Smooth muscle cell (in vitro differentiated cells): Measurements from ENCODE around the gene RBMS3. TPM values are rescaled to one million over a fixed set of nuclear protein-coding genes. Genes with fewer than 3 reads are reported as not detected.
"Not testable (repeated sequence)": the region's sequence is repeated elsewhere in the genome, so short reads cannot be mapped to it uniquely, and the experiment has no call there.

Experiments
- DNase-seq: peaks from one replicate; lab custom pipeline; 2025; ENCODE audit not compliant: unreplicated experiment; lab: John Stamatoyannopoulos, UW
- H2AFZ ChIP-seq: fragments of 200-600 bp; sonication (generic); 2 replicates; pipeline ENCODE4 v1.6.0; 2016; ENCODE audit warnings: antibody characterized with exemption, low read depth, mild to moderate bottlenecking
- H3F3A ChIP-seq: fragments of 200-600 bp; sonication (generic); 2 replicates; pipeline ENCODE4 v1.6.0; 2017; ENCODE audit warnings: antibody characterized with exemption, low read depth
- H3K27ac ChIP-seq: fragments of 200-600 bp; sonication (generic); 2 replicates; pipeline ENCODE4 v1.5.1; 2016; ENCODE audit warnings: low read depth, mild to moderate bottlenecking
- H3K27me3 ChIP-seq: fragments of 200-600 bp; sonication (generic); 2 replicates; pipeline ENCODE4 v1.6.1; 2016; ENCODE audit warnings: low read depth, mild to moderate bottlenecking
- H3K36me3 ChIP-seq: fragments of 200-600 bp; sonication (generic); 2 replicates; pipeline ENCODE4 v1.5.1; 2016; ENCODE audit warnings: low read depth
- H3K4me1 ChIP-seq: fragments of 200-600 bp; sonication (generic); 2 replicates; pipeline ENCODE4 v1.5.1; 2016; ENCODE audit warnings: low read depth
- H3K4me2 ChIP-seq: fragments of 200-600 bp; sonication (generic); 2 replicates; pipeline ENCODE4 v1.6.0; 2016; ENCODE audit warnings: mild to moderate bottlenecking
- H3K4me3 ChIP-seq: fragments of 200-600 bp; sonication (generic); 2 replicates; pipeline ENCODE4 v1.5.1; 2016; ENCODE audit warnings: mild to moderate bottlenecking
- H3K79me2 ChIP-seq: fragments of 200-600 bp; sonication (generic); 2 replicates; pipeline ENCODE4 v1.6.0; 2016; ENCODE audit warnings: low read depth, mild to moderate bottlenecking
- H3K9ac ChIP-seq: fragments of 200-600 bp; sonication (generic); 2 replicates; pipeline ENCODE4 v1.6.0; 2016; ENCODE audit warnings: low read depth
- H3K9me3 ChIP-seq: fragments of 200-600 bp; sonication (generic); replicated peaks from 2 replicates; pipeline ENCODE4 v1.5.1; 2016; ENCODE audit warnings: low read depth
- H4K20me1 ChIP-seq: fragments of 200-600 bp; sonication (generic); 2 replicates; pipeline ENCODE4 v1.6.0; 2016; ENCODE audit warnings: low read depth
- CTCF ChIP-seq: fragments of 200-600 bp; sonication (generic); IDR thresholded peaks from 2 replicates; pipeline ENCODE4 v1.5.1; 2017; ENCODE audit warnings: borderline replicate concordance, mild to moderate bottlenecking, antibody characterized with exemption; ENCODE audit not compliant: insufficient read depth, poor library complexity, severe bottlenecking
- WGBS: methylation state at CpG from one replicate; pipeline ENCODE4 v1.1.7; 2016; ENCODE audit warnings: low lambda C conversion rate; 5-methylcytosine and 5-hydroxymethylcytosine counted together
- polyA plus RNA-seq: library from polyadenylated mRNA; unstranded; fragments of >200 nt; fragmentation: Nextera tagmentation; extraction: Ambion mirVana; gene quantifications from 2 replicates; pipeline ENCODE4 v1.2.1, GENCODE V29; 2016
- total RNA-seq: library from RNA; depleted of rRNA; stranded (reverse); fragments of >200 nt; gene quantifications from 2 replicates; pipeline ENCODE4 v1.2.3, GENCODE V29; 2014

Gene RBMS3
- total and polyA plus RNA-seq, 2 experiments from 2014 or later: 42.9 to 50.6 TPM

- Histone ChIP-seq H4K20me1 (no peaks in the 10 kb centered on the region), H3K4me3 (no peak overlapping the region), H3K27ac (no peak overlapping the region), H3K9ac (no peak overlapping the region), H3K4me2 (no peak overlapping the region), H3K4me1 (no peaks in the 10 kb centered on the region), H3K79me2 (no peaks in the 10 kb centered on the region), H3K9me3 (no peaks in the 10 kb centered on the region), H3K27me3 (no peaks in the 10 kb centered on the region), H3F3A (no peaks in the 10 kb centered on the region), H3K36me3 (no peaks in the 10 kb centered on the region), H2AFZ (no peak overlapping the region)
- no peak for DNase-seq
- 0% methylated on average over 1 of the region's 1 CpG for WGBS
- TF ChIP-seq CTCF: no peak
Observed at GRCh38 chr3:29805757-29806156, 524.9 kb downstream of the RBMS3 start.

GRCh38 chr3:29808324-29808723, 527.5 kb downstream of the RBMS3 start:
- not testable (repeated sequence) for H3F3A ChIP-seq, H3K36me3 ChIP-seq, H3K4me1 ChIP-seq, DNase-seq, H3K79me2 ChIP-seq, H4K20me1 ChIP-seq, H2AFZ ChIP-seq, H3K9me3 ChIP-seq, H3K27me3 ChIP-seq, H3K27ac ChIP-seq, H3K9ac ChIP-seq, H3K4me2 ChIP-seq, H3K4me3 ChIP-seq
- 91% methylated on average over 3 of the region's 3 CpGs for WGBS

- Histone ChIP-seq H4K20me1 (no peaks in the 10 kb centered on the region), H3K9me3 (no peaks in the 10 kb centered on the region), H3K27me3 (no peaks in the 10 kb centered on the region), H2AFZ (no peak overlapping the region), H3K36me3 (peaks cover 5% of the 10 kb centered on the region), H3K4me2 (no peak overlapping the region), H3K4me3 (no peak overlapping the region), H3K9ac (no peak overlapping the region), H3K79me2 (peaks cover 4% of the 10 kb centered on the region), H3K27ac (no peak overlapping the region), H3F3A (no peaks in the 10 kb centered on the region), H3K4me1 (no peaks in the 10 kb centered on the region)
- no peak for TF ChIP-seq CTCF
- DNase-seq: no peak
Observed at GRCh38 chr3:29822071-29822470, 541.2 kb downstream of the RBMS3 start.

DNA sequence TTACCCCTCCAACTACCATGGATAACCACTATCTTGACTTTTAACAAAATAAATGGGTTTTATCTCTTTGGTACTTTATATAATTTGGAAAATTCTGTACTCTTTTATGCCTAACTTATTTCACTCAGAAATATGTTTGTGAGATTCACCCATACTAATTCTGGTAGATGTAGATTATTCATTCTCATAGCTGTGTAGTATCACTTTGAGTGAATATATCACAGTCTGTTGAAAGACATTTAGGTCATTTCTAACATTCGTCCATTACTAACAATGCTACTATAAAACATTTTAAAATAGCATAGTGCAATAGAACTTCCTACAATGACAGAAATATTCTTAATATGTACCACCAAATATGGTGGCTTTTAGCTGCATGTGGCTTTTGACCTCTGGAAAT, 542.4 kb downstream of the RBMS3 start:
- H3K27me3 ChIP-seq: no peaks in the 10 kb centered on the region
- H4K20me1 ChIP-seq: no peaks in the 10 kb centered on the region
- H2AFZ ChIP-seq: no peak overlapping the region
- TF ChIP-seq CTCF: no peak
- H3K9me3 ChIP-seq: no peaks in the 10 kb centered on the region
- WGBS: 97% methylated on average over 1 of the region's 1 CpG
- no peak overlapping the region for H3K4me2 ChIP-seq
- H3K36me3 ChIP-seq: peaks cover 5% of the 10 kb centered on the region
- no peak overlapping the region for H3K4me3 ChIP-seq
- no peak overlapping the region for H3K9ac ChIP-seq
- no peaks in the 10 kb centered on the region for H3F3A ChIP-seq
- no peak for DNase-seq
- H3K79me2 ChIP-seq: peaks cover 4% of the 10 kb centered on the region
- peaks cover 4% of the 10 kb centered on the region for H3K4me1 ChIP-seq
- H3K27ac ChIP-seq: no peak overlapping the region
